Adipocyte (in vitro differentiated cells): ENCODE data around the gene FAT1.
A peak's percentile ranks its signal among the peaks of the same experiment; 100 is the strongest.
"Not testable (repeated sequence)": the region's sequence is repeated elsewhere in the genome, so short reads cannot be mapped to it uniquely, and the experiment has no call there.

Experiments used
- DNase-seq: peaks from one replicate; pipeline ENCODE4 v3.0.0-alpha.2; 2015; ENCODE audit warnings: low read depth
- H3K27me3 ChIP-seq: replicated peaks from 2 replicates; pipeline ENCODE4 v1.7.0; 2013; ENCODE audit warnings: mild to moderate bottlenecking, low read length, moderate library complexity; ENCODE audit not compliant: control insufficient read depth, insufficient read depth
- H3K36me3 ChIP-seq: 2 replicates; pipeline ENCODE4 v1.7.0; 2013; ENCODE audit warnings: low read length, mild to moderate bottlenecking, moderate library complexity; ENCODE audit not compliant: control insufficient read depth, insufficient read depth, severe bottlenecking
- H3K4me1 ChIP-seq: 2 replicates; pipeline ENCODE4 v1.7.0; 2013; ENCODE audit warnings: mild to moderate bottlenecking, low read length, moderate library complexity; ENCODE audit not compliant: control insufficient read depth, insufficient read depth
- H3K4me3 ChIP-seq: 2 replicates; pipeline ENCODE4 v1.7.0; 2013; ENCODE audit warnings: mild to moderate bottlenecking, low read length, moderate library complexity
- H3K9ac ChIP-seq: 2 replicates; pipeline ENCODE4 v1.7.0; 2013; ENCODE audit warnings: mild to moderate bottlenecking, low read length, moderate library complexity
- H3K9me3 ChIP-seq: 2 replicates; pipeline ENCODE4 v1.7.0; 2013; ENCODE audit warnings: mild to moderate bottlenecking, low read length, moderate library complexity; ENCODE audit not compliant: control insufficient read depth

FAT1 gene

GRCh38 chr4:186723292-186724057, at the start of gene FAT1:
FAT1 (minus strand) TSS chr4:186723856; CDS start chr4:186709827, 14,029 bp downstream.
- Histone ChIP-seq H3K9me3 (peaks cover 11% of the 10 kb centered on the region), H3K9ac (peak within 1 kb of the TSS; percentile 97)
- DNase-seq: peak; percentile 95

GRCh38 chr4:186772936-186773487, 49.4 kb upstream of the FAT1 start:
- no peak overlapping the region for H3K4me3 ChIP-seq
- H3K27me3 ChIP-seq: no peaks in the 10 kb centered on the region
- H3K4me1 ChIP-seq: peaks cover 20% of the 10 kb centered on the region
- no peak for DNase-seq
- no peaks in the 10 kb centered on the region for H3K36me3 ChIP-seq
- H3K9me3 ChIP-seq: no peaks in the 10 kb centered on the region
- H3K9ac ChIP-seq: no peak overlapping the region

More at GRCh38 chr4:186723292-186724057, at the start of gene FAT1:
- no peaks in the 10 kb centered on the region for H3K36me3 ChIP-seq
- H3K27me3 ChIP-seq: no peaks in the 10 kb centered on the region
- H3K4me1 ChIP-seq: peaks cover 22% of the 10 kb centered on the region
- H3K4me3 ChIP-seq: peak within 1 kb of the TSS; percentile 99

GRCh38 chr4:186771624-186772023, 48.0 kb upstream of the FAT1 start:
- Histone ChIP-seq H3K4me1 (peaks cover 20% of the 10 kb centered on the region), H3K9me3 (no peaks in the 10 kb centered on the region), H3K36me3 (no peaks in the 10 kb centered on the region), H3K9ac (no peak overlapping the region), H3K27me3 (no peaks in the 10 kb centered on the region), H3K4me3 (no peak overlapping the region)
- no peak for DNase-seq

GRCh38 chr4:186770481-186771175, 47.0 kb upstream of the FAT1 start:
- H3K27me3 ChIP-seq: no peaks in the 10 kb centered on the region
- H3K36me3 ChIP-seq: no peaks in the 10 kb centered on the region
- DNase-seq: peak; percentile 58
- H3K9ac ChIP-seq: no peak overlapping the region
- no peaks in the 10 kb centered on the region for H3K9me3 ChIP-seq
- peak overlapping the region; percentile 55 for H3K4me3 ChIP-seq
- peaks cover 21% of the 10 kb centered on the region for H3K4me1 ChIP-seq

GRCh38 chr4:186767794-186768193, 44.1 kb upstream of the FAT1 start:
- DNase-seq: no peak
- Histone ChIP-seq H3K36me3 (no peaks in the 10 kb centered on the region), H3K27me3 (no peaks in the 10 kb centered on the region), H3K9me3 (no peaks in the 10 kb centered on the region), H3K4me3 (no peak overlapping the region), H3K9ac (no peak overlapping the region), H3K4me1 (peaks cover 34% of the 10 kb centered on the region)

GRCh38 chr4:186765673-186766546, 42.3 kb upstream of the FAT1 start:
- H3K36me3 ChIP-seq: no peaks in the 10 kb centered on the region
- peak overlapping the region; percentile 61 for H3K4me3 ChIP-seq
- H3K9me3 ChIP-seq: no peaks in the 10 kb centered on the region
- peaks cover 34% of the 10 kb centered on the region for H3K4me1 ChIP-seq
- H3K9ac ChIP-seq: peak overlapping the region; percentile 28
- DNase-seq: no peak
- H3K27me3 ChIP-seq: no peaks in the 10 kb centered on the region

- H3K36me3 ChIP-seq: no peaks in the 10 kb centered on the region
- no peak for DNase-seq
- peak overlapping the region; percentile 60 for H3K9ac ChIP-seq
- no peaks in the 10 kb centered on the region for H3K9me3 ChIP-seq
- peak overlapping the region; percentile 61 for H3K4me3 ChIP-seq
- no peaks in the 10 kb centered on the region for H3K27me3 ChIP-seq
- peaks cover 34% of the 10 kb centered on the region for H3K4me1 ChIP-seq
Observed at GRCh38 chr4:186765138-186765537, 41.5 kb upstream of the FAT1 start.

GRCh38 chr4:186764457-186764856, 40.8 kb upstream of the FAT1 start:
- no peaks in the 10 kb centered on the region for H3K9me3 ChIP-seq
- H3K27me3 ChIP-seq: no peaks in the 10 kb centered on the region
- no peaks in the 10 kb centered on the region for H3K36me3 ChIP-seq
- no peak for DNase-seq
- H3K4me1 ChIP-seq: peaks cover 32% of the 10 kb centered on the region
- H3K9ac ChIP-seq: peak overlapping the region; percentile 60
- H3K4me3 ChIP-seq: peak overlapping the region; percentile 61

- Histone ChIP-seq H3K36me3 (no peaks in the 10 kb centered on the region), H3K9me3 (no peaks in the 10 kb centered on the region), H3K4me3 (no peak overlapping the region), H3K27me3 (no peaks in the 10 kb centered on the region), H3K4me1 (peaks cover 32% of the 10 kb centered on the region), H3K9ac (no peak overlapping the region)
- no peak for DNase-seq
Observed at GRCh38 chr4:186762865-186763264, 39.2 kb upstream of the FAT1 start.

GRCh38 chr4:186762361-186762760, 38.7 kb upstream of the FAT1 start:
- H3K27me3 ChIP-seq: no peaks in the 10 kb centered on the region
- peaks cover 32% of the 10 kb centered on the region for H3K4me1 ChIP-seq
- no peak for DNase-seq
- H3K9me3 ChIP-seq: no peaks in the 10 kb centered on the region
- H3K36me3 ChIP-seq: no peaks in the 10 kb centered on the region
- H3K4me3 ChIP-seq: no peak overlapping the region
- H3K9ac ChIP-seq: no peak overlapping the region

- H3K4me1 ChIP-seq: peaks cover 32% of the 10 kb centered on the region
- not testable (repeated sequence) for H3K27me3 ChIP-seq, H3K36me3 ChIP-seq, DNase-seq, H3K9me3 ChIP-seq, H3K9ac ChIP-seq, H3K4me3 ChIP-seq
Observed at GRCh38 chr4:186761956-186762355, 38.3 kb upstream of the FAT1 start.
